Measurements from ENCODE around the gene UTRN. TPM values are rescaled to one million over a fixed set of nuclear protein-coding genes. Genes with fewer than 3 reads are reported as not detected.

UTRN gene
- total RNA-seq, 8 experiments from 2014 or later: 14.8 to 176 (median 60.8) TPM

DNA sequence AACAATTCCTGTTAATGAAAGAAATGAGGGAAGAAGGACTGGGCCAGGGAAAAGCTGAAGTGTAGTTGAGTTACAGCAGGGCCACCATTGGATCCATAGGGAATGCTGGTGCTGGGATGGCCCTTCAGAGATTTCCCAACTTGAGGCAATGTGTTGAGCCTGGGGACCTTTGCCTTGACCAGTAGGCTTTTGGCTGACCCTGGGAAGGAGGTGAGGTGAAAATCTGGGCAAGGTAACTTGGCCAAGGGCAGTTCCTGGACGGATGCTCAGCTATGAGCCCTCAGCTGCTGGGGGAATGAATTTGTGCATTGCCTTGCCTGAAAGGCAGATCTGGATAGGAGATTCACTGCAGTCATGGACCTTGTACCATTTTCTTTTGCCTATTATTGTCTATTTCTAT, 20.4 kb downstream of the UTRN start:
- in situ Hi-C loops (cut with MboI; ENCODE audit: low pct_unique_long_range_greater_than_20kb in 2 of 9, low sequenced_read_pairs in 9 of 9, unreplicated experiment in 9 of 9): no loop called here
- Histone ChIP-seq H3K27ac (no peak overlapping the region), H3K4me3 (no peak overlapping the region), H3K4me1 (replicated peaks in 1 of 2) (peaks cover 11 to 12% of the 10 kb centered on the region in 2 donors)
- 88 to 100% methylated on average over 1 of the region's 1 CpG; no CpG with 5 or more reads in 8 of the 10 experiments for WGBS, 10 experiments
- ATAC-seq (replicated peaks in 6 of 8): no peak

DNA sequence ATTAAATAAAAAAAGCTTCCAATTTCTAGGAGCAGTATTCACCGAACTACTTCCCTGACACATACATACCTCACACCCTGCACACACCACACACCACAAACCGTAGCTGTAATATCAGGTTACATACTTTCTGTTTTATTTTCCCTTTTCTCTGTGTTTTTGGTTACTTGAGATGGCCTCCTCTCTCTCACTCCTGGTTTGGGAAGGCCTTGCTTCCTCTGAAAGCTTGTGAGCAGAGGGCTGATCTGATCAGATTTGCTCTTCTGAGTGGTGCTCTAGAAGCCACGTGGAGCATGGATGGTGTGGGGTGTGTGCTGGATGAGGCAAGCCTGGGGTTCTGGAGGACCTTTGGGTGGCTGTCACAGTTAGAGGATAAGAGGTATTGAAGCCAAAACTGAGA, 20.9 kb downstream of the UTRN start:
- in situ Hi-C loops (cut with MboI; ENCODE audit: low pct_unique_long_range_greater_than_20kb in 2 of 9, low sequenced_read_pairs in 9 of 9, unreplicated experiment in 9 of 9): no loop called here
- peak in 2 of 8 experiments; percentile 35 to 60 for ATAC-seq (replicated peaks in 6 of 8)
- Histone ChIP-seq H3K4me1 (replicated peaks in 1 of 2) (peaks cover 13 to 16% of the 10 kb centered on the region in 2 donors), H3K4me3 (no peak overlapping the region), H3K27ac (no peak overlapping the region)
- WGBS, 10 experiments: 63 to 94% (median 86%) methylated on average over 1 to 3 of the region's 3 CpGs; no CpG with 5 or more reads in 4 of the 10 experiments

DNA sequence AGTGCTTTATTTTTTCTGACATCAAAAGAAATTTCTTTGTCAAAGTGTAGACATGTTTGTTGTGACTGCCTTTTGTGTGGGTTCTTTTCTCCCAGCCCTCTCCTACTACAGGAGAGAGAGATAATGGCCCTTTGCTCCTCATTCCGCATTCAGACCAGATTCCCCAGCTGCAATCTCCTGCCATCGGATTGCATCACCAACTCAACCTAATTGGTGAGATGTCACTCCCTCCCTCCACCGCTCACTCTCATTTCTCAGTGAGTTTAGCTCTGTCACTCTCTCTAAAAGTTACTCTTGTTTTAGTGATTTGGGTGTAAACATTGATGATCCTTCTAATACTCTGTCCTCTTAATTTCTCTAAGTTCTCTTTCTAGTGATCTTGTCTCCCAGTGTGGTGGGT, 22.7 kb downstream of the UTRN start:
- in situ Hi-C loops (cut with MboI; ENCODE audit: low pct_unique_long_range_greater_than_20kb in 2 of 9, low sequenced_read_pairs in 9 of 9, unreplicated experiment in 9 of 9): no loop called here
- no peak overlapping the region for H3K4me3 ChIP-seq
- 17 to 100% (median 66%) methylated on average over 1 to 3 of the region's 3 CpGs; no CpG with 5 or more reads in 1 of the 10 experiments for WGBS, 10 experiments
- peak in 5 of 8 experiments; percentile 77 to 98 (median 87) for ATAC-seq (replicated peaks in 6 of 8)
- peak overlapping the region in 1 of 2 donors; percentile 34 for H3K27ac ChIP-seq
- peaks cover 18 to 21% of the 10 kb centered on the region in 2 donors for H3K4me1 ChIP-seq (replicated peaks in 1 of 2)

DNA sequence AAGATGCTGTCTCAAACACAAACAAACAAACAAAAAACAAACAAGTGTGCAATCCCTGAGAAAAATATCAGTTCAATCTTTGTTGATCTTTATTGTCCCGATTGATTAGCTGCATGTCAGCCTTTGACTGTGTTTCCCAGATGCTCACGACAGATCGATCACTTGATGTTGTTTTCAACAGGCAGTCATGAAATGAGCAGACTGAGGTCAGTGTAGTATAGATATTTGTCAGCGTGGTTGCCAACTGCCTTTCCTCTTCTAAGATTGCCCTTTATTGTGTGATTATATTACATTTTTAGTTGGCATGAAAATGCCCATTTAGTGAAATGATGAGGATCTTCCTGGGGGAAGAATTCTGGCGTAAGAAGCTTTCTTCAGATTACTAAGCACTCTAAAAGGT, 25.6 kb downstream of the UTRN start:
- H3K27ac ChIP-seq: peak overlapping the region; percentile 25 to 55
- peaks cover 18 to 21% of the 10 kb centered on the region in 2 donors for H3K4me1 ChIP-seq (replicated peaks in 1 of 2)
- 87 to 100% (median 100%) methylated on average over 1 to 4 of the region's 5 CpGs; no CpG with 5 or more reads in 1 of the 10 experiments for WGBS, 10 experiments
- H3K4me3 ChIP-seq: no peak overlapping the region
- in situ Hi-C loops (cut with MboI; ENCODE audit: low pct_unique_long_range_greater_than_20kb in 2 of 9, low sequenced_read_pairs in 9 of 9, unreplicated experiment in 9 of 9): no loop called here
- ATAC-seq (replicated peaks in 6 of 8): no peak

DNA sequence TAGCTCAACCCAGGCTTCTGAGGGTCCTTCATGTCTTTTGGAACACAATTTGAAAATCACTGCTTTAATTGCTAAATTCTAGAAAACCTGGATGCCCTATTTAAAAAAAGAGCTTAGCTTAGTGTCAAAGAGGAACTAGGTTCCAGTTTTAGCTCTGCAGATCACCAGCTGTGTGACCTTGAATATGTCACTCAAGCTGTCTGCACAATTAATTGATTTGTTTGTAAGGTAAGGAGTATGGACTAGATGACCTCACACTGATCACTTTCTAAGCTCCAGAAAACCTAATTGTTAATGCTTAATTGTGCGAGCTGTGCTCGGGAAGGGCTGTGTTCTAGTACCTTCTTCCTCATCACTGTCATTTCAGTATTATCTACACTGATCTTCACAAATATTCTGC, 26.2 kb downstream of the UTRN start:
- in situ Hi-C loops (cut with MboI; ENCODE audit: low pct_unique_long_range_greater_than_20kb in 2 of 9, low sequenced_read_pairs in 9 of 9, unreplicated experiment in 9 of 9): no loop called here
- H3K4me3 ChIP-seq: no peak overlapping the region
- H3K4me1 ChIP-seq (replicated peaks in 1 of 2): peaks cover 18 to 21% of the 10 kb centered on the region in 2 donors
- ATAC-seq (replicated peaks in 6 of 8): peak in 1 of 8 experiments; percentile 16
- WGBS, 10 experiments: 80 to 100% (median 89%) methylated on average over 1 to 2 of the region's 2 CpGs; no CpG with 5 or more reads in 5 of the 10 experiments
- no peak overlapping the region for H3K27ac ChIP-seq

DNA sequence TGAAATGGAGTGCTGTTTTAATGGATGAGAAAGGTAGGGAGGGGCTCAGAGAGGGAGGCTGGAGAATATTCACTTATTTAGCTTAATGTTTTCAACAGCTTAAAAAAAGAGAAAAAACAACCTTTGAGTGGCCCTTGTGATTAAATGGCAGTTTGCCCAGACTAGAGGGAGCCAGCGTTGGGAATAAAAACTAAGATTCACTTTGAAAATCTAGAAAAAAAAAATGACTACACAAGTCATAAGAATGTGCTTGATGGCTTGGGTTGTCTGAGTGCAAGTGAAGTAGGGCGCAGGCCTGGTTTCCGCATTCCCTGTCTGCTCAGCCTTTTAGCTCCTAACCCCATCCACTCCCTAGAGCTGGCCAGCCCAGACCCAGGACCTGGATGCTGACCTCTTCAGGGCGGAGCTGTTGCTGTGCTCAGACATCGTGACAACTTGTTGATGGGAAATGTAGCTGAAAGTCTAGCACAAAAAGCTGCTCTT, 28.9 kb downstream of the UTRN start:
- ATAC-seq (replicated peaks in 6 of 8): peak in 4 of 8 experiments; percentile 26 to 95 (median 63)
- Histone ChIP-seq H3K4me1 (replicated peaks in 1 of 2) (peaks cover 7 to 12% of the 10 kb centered on the region in 2 donors), H3K4me3 (no peak overlapping the region), H3K27ac (no peak overlapping the region)
- in situ Hi-C loops (cut with MboI; ENCODE audit: low pct_unique_long_range_greater_than_20kb in 2 of 9, low sequenced_read_pairs in 9 of 9, unreplicated experiment in 9 of 9): no loop called here
- 13 to 97% (median 82%) methylated on average over 1 to 5 of the region's 5 CpGs; no CpG with 5 or more reads in 2 of the 10 experiments for WGBS, 10 experiments

DNA sequence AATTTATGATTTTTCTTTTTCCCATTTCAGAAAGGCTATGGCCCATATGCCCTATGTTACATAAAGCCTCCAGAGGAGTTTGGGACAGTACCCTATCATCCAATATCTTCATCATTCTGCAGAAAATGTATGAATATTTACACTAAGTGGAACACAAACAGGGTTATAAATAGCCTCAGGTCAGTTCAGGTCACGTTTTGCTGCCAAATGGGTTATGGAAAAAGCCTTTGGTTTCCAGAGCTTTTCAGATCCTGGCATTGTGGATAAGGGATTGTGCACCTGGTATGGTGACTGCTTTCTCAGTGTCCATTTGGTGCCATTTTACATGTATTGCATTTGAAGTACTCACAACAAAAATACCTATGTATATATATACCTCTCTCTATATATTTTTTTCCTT, 29.4 kb downstream of the UTRN start:
- peaks cover 7 to 12% of the 10 kb centered on the region in 2 donors for H3K4me1 ChIP-seq (replicated peaks in 1 of 2)
- no peak for ATAC-seq (replicated peaks in 6 of 8)
- H3K27ac ChIP-seq: no peak overlapping the region
- no peak overlapping the region for H3K4me3 ChIP-seq
- in situ Hi-C loops (cut with MboI; ENCODE audit: low pct_unique_long_range_greater_than_20kb in 2 of 9, low sequenced_read_pairs in 9 of 9, unreplicated experiment in 9 of 9): no loop called here
- WGBS, 10 experiments: 0 to 100% (median 80%) methylated on average over 1 of the region's 1 CpG; no CpG with 5 or more reads in 3 of the 10 experiments

DNA sequence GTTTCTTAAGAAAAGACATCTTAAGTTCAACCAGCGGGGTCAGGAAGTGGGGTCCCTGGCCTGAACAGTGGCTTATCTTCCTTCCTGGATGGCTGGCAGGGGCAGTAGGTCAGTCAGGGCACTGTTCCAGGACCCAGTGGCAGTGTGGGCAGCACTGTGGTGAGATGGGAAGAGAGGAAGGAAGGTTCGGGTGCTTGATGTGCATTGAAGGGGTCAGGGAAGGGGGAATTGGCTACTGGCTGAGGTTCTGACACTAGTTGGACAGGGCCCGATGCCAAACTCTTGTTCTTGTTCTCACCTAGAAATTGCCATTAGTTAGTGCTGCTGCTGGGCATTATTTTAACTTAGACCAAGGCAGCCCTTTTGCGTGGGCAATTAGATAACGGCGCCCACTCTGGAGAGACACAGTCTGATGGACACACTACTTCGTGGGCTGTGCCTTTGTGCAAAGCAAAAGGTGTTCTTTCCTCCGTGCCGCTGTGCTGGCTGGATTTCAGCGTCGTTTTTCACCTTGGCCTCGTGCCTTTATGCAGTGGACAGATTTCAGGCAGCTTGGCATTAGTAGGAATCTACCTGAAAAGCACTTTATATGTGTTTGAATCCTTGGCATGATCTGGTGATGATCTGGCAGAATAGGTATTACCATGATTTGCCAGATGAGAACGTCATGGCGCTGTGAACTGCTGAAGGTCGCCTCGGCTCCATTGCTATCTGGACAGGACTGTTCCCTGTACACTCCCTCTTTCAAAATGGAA, 30.3 kb downstream of the UTRN start:
- in situ Hi-C loops (cut with MboI; ENCODE audit: low pct_unique_long_range_greater_than_20kb in 2 of 9, low sequenced_read_pairs in 9 of 9, unreplicated experiment in 9 of 9): no loop called here
- ATAC-seq (replicated peaks in 6 of 8): no peak
- Histone ChIP-seq H3K27ac (no peak overlapping the region), H3K4me3 (no peak overlapping the region), H3K4me1 (replicated peaks in 1 of 2) (peaks cover 13% of the 10 kb centered on the region in 2 donors)
- WGBS, 10 experiments: 87 to 100% (median 98%) methylated on average over 1 to 14 of the region's 16 CpGs; no CpG with 5 or more reads in 2 of the 10 experiments

DNA sequence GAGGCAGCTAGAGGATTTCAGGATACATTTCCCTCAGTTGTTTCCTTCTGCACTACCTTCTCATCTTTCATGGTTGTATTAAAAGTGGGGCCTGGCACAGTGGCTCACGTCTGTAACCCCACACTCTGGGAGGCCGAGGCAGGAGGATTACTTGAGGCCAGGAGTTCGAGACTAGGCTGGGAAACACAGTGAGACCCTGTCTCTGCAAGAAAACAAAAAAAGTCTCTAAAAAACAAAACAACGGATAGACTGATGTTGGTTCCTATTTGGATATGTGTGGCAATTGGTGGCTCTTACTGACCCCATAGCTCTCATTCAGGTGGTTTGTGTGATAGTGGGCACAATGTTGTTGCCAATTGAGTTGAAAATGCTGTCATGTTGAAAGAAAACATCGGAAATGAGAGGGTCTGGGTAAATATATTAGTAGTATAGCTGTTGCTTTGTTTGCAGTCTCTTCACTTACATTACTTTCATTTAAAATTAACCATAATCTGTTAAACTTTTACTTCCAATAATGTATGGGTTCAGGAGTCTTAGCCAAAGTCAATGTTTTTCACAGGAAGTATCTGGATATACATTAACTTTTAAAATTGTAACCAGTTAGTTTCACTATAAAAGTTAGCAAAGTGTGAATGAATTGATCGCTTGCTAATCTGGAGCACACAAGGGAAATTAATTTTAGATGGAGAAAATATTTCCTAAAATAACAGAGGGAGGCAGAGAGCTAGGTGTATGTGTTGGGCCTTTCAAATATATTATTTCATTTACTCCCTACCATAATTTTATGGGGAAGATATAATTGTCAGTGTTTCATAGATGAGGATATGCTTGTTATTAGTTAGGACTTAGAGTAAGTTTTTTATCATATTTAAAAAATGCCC, 31.1 kb downstream of the UTRN start:
- no peak for ATAC-seq (replicated peaks in 6 of 8)
- H3K4me1 ChIP-seq (replicated peaks in 1 of 2): peaks cover 12 to 16% of the 10 kb centered on the region in 2 donors
- in situ Hi-C loops (cut with MboI; ENCODE audit: low pct_unique_long_range_greater_than_20kb in 2 of 9, low sequenced_read_pairs in 9 of 9, unreplicated experiment in 9 of 9): no loop called here
- 71 to 100% (median 95%) methylated on average over 1 to 6 of the region's 6 CpGs; no CpG with 5 or more reads in 1 of the 10 experiments for WGBS, 10 experiments
- H3K27ac ChIP-seq: no peak overlapping the region
- H3K4me3 ChIP-seq: no peak overlapping the region

DNA sequence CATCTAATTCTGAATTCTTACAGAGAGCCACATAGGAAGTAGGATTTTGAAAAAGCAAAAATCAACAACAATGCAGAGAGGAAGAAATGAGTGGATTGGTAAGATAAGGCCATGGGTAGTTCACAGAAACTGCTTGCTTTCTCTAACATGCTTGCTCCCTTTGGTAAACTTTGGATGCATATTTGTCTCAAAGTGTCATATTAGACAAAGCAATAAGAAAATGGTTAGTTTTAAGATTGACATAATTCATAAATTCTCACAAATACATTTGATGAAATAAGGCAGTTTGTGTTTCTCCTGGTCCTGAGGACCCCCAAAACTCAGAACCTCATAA, 31.7 kb downstream of the UTRN start:
- ATAC-seq (replicated peaks in 6 of 8): no peak
- Histone ChIP-seq H3K4me3 (no peak overlapping the region), H3K4me1 (replicated peaks in 1 of 2) (peaks cover 12 to 14% of the 10 kb centered on the region in 2 donors), H3K27ac (no peak overlapping the region)
- in situ Hi-C loops (cut with MboI; ENCODE audit: low pct_unique_long_range_greater_than_20kb in 2 of 9, low sequenced_read_pairs in 9 of 9, unreplicated experiment in 9 of 9): no loop called here

DNA sequence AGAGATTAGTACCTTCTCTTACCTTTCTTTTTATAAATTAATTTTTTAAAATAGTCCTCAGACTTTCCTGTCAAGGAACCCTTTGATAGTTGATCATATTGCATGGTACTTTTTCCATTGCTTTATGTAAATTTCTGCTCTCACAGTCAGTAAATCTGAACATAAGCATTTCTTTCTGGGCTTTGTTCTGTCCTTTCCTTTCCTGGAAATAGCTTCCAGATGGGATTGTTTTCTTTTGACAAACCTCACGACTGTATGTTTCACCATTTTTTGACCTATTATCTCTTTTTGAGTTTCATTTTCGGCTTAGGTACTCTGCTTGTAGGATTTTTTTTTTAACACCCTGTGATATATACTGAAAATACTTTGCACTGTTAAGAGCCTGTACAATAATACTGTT, 32.6 kb downstream of the UTRN start:
- peak in 3 of 8 experiments; percentile 5 to 39 (median 10) for ATAC-seq (replicated peaks in 6 of 8)
- H3K4me3 ChIP-seq: no peak overlapping the region
- H3K27ac ChIP-seq: no peak overlapping the region
- H3K4me1 ChIP-seq (replicated peaks in 1 of 2): peaks cover 9 to 14% of the 10 kb centered on the region in 2 donors
- in situ Hi-C loops (cut with MboI; ENCODE audit: low pct_unique_long_range_greater_than_20kb in 2 of 9, low sequenced_read_pairs in 9 of 9, unreplicated experiment in 9 of 9): no loop called here
- 12 to 93% (median 73%) methylated on average over 1 to 2 of the region's 2 CpGs for whole genome bisulfite sequencing, 10 experiments

DNA sequence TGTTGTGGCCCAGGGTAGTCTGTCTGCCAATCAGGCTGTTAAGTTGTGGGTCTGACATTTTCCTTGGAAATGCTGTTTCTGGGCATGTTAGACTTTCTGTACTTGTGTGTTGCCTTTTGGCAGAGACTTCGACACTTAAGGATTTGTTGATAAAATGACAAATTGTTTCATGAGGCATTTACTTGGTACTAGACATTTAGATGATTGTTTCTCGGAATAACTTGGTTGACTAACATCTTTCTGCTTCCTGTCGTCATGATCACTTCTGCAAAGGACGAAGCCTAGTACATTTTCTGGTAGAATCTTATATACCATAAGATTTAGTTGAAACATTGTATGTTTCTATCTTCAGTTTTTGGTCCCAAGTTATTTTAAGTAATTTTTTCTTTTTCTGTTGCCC, 34.1 kb downstream of the UTRN start:
- H3K27ac ChIP-seq: no peak overlapping the region
- 41 to 100% (median 70%) methylated on average over 1 to 4 of the region's 4 CpGs; no CpG with 5 or more reads in 1 of the 10 experiments for WGBS, 10 experiments
- in situ Hi-C loops (cut with MboI; ENCODE audit: low pct_unique_long_range_greater_than_20kb in 2 of 9, low sequenced_read_pairs in 9 of 9, unreplicated experiment in 9 of 9): no loop called here
- no peak for ATAC-seq (replicated peaks in 6 of 8)
- no peak overlapping the region for H3K4me3 ChIP-seq
- peaks cover 9 to 14% of the 10 kb centered on the region in 2 donors for H3K4me1 ChIP-seq (replicated peaks in 1 of 2)

DNA sequence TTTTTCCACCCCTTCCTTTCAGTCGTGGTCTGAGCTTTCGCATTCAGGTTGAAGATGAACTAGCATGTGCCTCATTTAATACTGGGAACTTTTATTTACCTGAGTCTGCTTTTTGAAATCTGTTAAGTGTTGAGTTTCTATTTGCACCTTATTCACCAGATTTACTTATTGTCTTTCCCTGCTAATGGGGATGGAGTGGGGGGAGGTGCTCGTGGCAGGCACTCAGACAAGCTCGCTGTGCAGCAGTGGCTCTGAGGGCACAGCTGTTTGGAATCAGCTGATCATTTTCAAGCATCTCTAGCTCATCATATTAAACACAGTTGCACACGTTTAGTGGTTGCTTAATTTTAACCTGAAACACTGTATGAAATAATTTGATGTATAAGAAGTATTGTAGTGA, 35.6 kb downstream of the UTRN start:
- in situ Hi-C loops (cut with MboI; ENCODE audit: low pct_unique_long_range_greater_than_20kb in 2 of 9, low sequenced_read_pairs in 9 of 9, unreplicated experiment in 9 of 9): no loop called here

More for the DNA sequence above, 35.6 kb downstream of the UTRN start:
- ATAC-seq (replicated peaks in 6 of 8): peak in 5 of 8 experiments; percentile 68 to 84 (median 77)
- WGBS, 10 experiments: 25 to 93% (median 52%) methylated on average over 2 to 5 of the region's 5 CpGs; no CpG with 5 or more reads in 2 of the 10 experiments
- no peak overlapping the region for H3K4me3 ChIP-seq
- peak overlapping the region in 1 of 2 donors; percentile 18 for H3K27ac ChIP-seq
- H3K4me1 ChIP-seq (replicated peaks in 1 of 2): peaks cover 9 to 14% of the 10 kb centered on the region in 2 donors
